GM19468 (cell line): ENCODE measurements around the gene EDNRB.
"Not testable (repeated sequence)": the region's sequence is repeated elsewhere in the genome, so short reads cannot be mapped to it uniquely, and the experiment has no call there.

ENCODE experiments used
- ATAC-seq: cut with Tn5 transposase; IDR thresholded peaks from one replicate; pipeline ENCODE4 v1.9.1; 2021; ENCODE audit warnings: mild to moderate bottlenecking, moderate library complexity, moderate number of reproducible peaks; ENCODE audit not compliant: unreplicated experiment; ENCODE audit errors: extremely low read depth

EDNRB gene

DNA sequence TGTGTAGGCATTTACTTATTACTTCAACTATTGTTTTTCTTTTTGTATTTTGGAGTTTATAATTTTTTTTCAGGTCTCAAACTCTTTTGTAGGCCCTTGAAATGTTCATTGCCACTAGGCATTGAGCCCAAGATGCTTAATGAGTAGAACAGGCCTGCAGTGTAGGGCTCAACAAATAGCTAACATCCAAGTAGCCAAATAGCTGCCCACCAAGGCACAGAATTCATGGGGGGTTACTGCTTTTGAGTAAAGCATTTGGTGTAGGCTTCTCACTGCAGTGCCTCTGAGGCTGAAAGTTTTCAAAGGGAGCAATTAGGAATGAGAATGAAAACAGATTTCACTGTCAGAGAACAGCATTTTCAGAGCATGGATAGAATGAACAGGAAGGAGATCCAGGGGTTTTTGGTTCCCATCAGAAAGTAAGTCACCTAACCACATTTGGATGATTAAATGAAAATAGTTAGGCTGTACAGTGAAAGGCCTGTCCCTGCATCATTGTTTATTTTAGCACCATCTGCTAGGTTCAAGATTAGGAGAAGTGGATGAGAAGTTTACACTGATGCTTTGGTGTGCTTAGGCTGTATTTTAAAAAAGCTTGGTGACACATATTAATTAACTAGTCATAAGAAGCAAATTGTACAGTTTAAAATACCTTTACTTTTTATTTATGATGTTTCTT lies 61.0 kb downstream of the EDNRB start:
- ATAC-seq = no peak

DNA sequence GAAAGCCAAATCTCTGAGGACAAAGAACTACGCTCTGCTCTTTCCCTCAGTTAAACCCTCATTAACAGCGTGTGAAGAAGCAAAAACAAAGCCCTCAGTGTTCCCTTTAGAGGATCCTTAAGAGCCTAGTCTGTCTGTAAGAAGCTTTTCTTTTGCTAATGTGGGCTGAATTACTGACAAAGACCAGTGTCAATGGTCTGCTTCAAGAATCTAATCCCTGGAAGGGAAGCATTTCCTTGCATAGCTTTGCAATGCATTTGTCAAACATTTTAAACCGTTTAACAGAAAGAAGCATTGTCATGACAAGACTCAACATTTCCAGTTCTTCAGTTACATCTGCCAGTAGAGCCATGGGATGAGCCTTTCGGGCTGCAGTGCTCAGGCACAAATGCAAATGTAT lies 64.9 kb downstream of the EDNRB start:
- ATAC-seq = no peak

DNA sequence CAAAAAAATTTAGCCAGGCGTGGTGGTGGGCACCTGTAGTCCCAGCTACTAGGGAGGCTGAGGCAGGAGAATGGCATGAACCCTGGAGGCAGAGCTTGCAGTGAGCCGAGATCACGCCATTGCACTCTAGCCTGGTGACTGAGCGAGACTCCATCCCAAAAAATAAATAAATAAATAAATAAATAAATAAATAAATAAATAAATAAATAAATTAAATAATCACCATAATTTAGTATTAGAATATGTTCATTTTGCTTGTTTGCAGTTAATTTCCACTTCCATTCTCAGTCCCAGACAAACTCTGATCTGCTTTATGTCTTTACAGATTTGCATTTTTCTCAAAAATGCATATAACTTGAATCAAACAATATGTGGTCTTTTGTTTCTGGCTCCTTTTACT lies 70.6 kb downstream of the EDNRB start:
- not testable (repeated sequence) for ATAC-seq

DNA sequence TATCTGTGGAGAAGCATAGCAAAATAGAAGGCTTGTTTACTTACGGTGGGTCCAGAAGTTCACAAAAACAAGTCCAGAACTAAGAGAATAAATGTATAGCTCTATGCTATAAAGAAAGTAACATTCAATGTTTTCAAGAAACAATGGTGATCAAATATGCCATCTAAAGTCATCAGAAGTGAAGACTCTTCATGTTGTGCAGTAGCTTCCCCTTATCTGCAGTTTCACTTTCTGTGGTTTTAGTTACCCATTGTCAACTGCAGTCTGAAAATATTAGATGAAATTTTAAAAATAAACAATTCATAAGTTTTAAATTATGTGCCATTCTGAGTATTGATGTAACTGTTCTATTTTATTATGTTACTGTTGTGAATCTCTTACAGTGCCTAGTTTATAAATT lies 72.5 kb downstream of the EDNRB start:
- no peak for ATAC-seq
